ENCODE results near the gene MTHFR. TPM values are rescaled to one million over a fixed set of nuclear protein-coding genes. Genes with fewer than 3 reads are reported as not detected.

MTHFR gene
- polyA plus RNA-seq, 1 experiment = 8.8 TPM

- H3K27ac ChIP-seq (ENCODE audit: low read depth, low read length) = no peak overlapping the region
- H3K4me3 ChIP-seq (ENCODE audit: low read depth, low read length) = no peak overlapping the region
- TF ChIP-seq CTCF (IDR thresholded peaks at IDR 0.05; ENCODE audit: low read depth, low read length) = no peak
- ChIA-PET POLR2A (interaction anchor here (0.6 to 3.1 kb wide), 2 partner anchors 71 to 142 kb away, joined by 3 to 31 read pairs; no protein-coding TSS in a partner anchor), CTCF (interaction anchor here (0.6 to 4.0 kb wide), 12 partner anchors 9 to 297 kb away, joined by 3 to 19 read pairs (median 4); partner anchors contain the start of genes CLCN6, MTHFR and NPPA)
- no peaks in the 10 kb centered on the region for H3K27me3 ChIP-seq (ENCODE audit: control insufficient read depth, insufficient read depth, low read length)
- no peak for DNase-seq (ENCODE audit: low read depth, low spot score)
- H3K9me3 ChIP-seq (ENCODE audit: control insufficient read depth, insufficient read depth, low read length) = no peaks in the 10 kb centered on the region; the same call in 1 of the 2 replicates
These were observed 32.1 kb upstream of the MTHFR start for GRCh38 chr1:11837767-11838348.

- no peaks in the 10 kb centered on the region; the same call in 1 of the 2 replicates for H3K9me3 ChIP-seq (ENCODE audit: control insufficient read depth, insufficient read depth, low read length)
- CTCF ChIA-PET = interaction anchor here (0.6 to 4.0 kb wide), 7 partner anchors 12 to 298 kb away, joined by 3 to 19 read pairs (median 6); partner anchors contain the start of genes CLCN6 and MTHFR
- no peaks in the 10 kb centered on the region for H3K27me3 ChIP-seq (ENCODE audit: control insufficient read depth, insufficient read depth, low read length)
- DNase-seq (ENCODE audit: low read depth, low spot score) = no peak
- no peak for TF ChIP-seq CTCF (IDR thresholded peaks at IDR 0.05; ENCODE audit: low read depth, low read length)
- no peak overlapping the region for H3K27ac ChIP-seq (ENCODE audit: low read depth, low read length)
- POLR2A ChIA-PET = interaction anchor here (0.6 to 3.1 kb wide), 2 partner anchors 72 to 143 kb away, joined by 3 to 31 read pairs; no protein-coding TSS in a partner anchor
- H3K4me3 ChIP-seq (ENCODE audit: low read depth, low read length) = no peak overlapping the region
These were observed 31.4 kb upstream of the MTHFR start for GRCh38 chr1:11836955-11837766.

DNA sequence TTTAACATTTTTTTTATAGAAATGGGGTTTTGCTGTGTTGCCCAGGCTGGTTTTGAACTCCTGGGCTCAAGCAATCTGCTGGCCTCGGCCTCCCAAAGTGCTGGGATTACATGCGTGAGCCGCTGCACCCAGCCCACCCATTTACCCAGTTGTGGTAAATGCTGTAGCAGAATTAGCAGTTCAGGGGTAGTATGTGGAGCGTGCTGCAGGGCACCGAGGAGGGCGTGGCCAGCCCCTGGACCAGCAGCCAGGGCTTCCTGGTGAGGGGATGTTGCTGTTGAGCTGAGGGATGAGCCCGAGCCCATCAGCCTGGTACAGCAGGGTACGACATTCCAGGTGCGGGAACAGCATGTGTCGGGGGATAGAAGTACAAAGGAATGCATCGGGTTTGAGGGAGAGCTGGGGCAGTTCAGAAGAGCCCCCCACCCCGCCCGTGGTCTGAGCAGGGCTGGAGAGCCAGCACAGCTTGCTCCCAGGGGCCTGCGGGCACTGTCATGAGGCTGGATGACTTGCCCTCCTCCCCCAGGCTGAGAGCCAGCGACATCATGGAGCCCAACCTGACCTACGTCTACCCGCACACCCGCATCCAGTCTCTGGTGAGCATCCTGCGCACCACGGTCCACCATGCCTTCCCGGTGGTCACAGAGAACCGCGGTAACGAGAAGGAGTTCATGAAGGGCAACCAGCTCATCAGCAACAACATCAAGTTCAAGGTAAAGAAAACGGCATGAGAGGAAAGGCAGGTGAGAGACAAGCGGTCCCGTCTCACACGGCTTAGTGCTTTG lies 29.9 kb upstream of the MTHFR start:
- CTCF ChIA-PET = interaction anchor here (1.1 to 1.5 kb wide), 2 partner anchors 12 to 72 kb away, joined by 3 to 5 read pairs; no protein-coding TSS in a partner anchor
- POLR2A ChIA-PET = interaction anchor here (1.4 kb wide), 1 partner anchor 72 kb away, joined by 3 read pairs; no protein-coding TSS in a partner anchor
- no peak overlapping the region for H3K4me3 ChIP-seq (ENCODE audit: low read depth, low read length)
- no peaks in the 10 kb centered on the region; the same call in 1 of the 2 replicates for H3K9me3 ChIP-seq (ENCODE audit: control insufficient read depth, insufficient read depth, low read length)
- no peak for TF ChIP-seq CTCF (IDR thresholded peaks at IDR 0.05; ENCODE audit: low read depth, low read length)
- H3K27ac ChIP-seq (ENCODE audit: low read depth, low read length) = no peak overlapping the region
- no peaks in the 10 kb centered on the region for H3K27me3 ChIP-seq (ENCODE audit: control insufficient read depth, insufficient read depth, low read length)
- DNase-seq (ENCODE audit: low read depth, low spot score) = no peak

DNA sequence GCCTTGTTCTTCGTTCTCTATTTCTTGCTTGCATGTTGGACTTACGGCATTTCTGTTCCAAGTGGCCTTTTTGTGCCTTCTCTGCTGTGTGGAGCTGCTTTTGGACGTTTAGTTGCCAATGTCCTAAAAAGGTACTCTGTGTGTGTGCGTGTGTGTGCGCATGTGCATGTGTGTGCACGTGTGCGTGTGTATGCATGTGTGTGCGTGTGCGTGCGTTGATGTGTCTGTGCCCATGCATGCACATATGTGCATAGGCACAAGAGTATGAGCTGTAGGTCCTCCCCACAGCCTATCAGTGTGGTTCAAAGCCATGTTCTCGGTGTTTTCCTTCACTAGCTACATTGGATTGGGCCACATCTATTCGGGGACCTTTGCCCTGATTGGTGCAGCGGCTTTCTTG lies 28.1 kb upstream of the MTHFR start:
- no peak for DNase-seq (ENCODE audit: low read depth, low spot score)
- no peak overlapping the region for H3K27ac ChIP-seq (ENCODE audit: low read depth, low read length)
- TF ChIP-seq CTCF (IDR thresholded peaks at IDR 0.05; ENCODE audit: low read depth, low read length) = no peak
- ChIA-PET CTCF (interaction anchor here (1.0 kb wide), 1 partner anchor 60 kb away, joined by 3 read pairs; no protein-coding TSS in a partner anchor), POLR2A (no interaction called here)
- H3K27me3 ChIP-seq (ENCODE audit: control insufficient read depth, insufficient read depth, low read length) = no peaks in the 10 kb centered on the region
- no peaks in the 10 kb centered on the region; the same call in 1 of the 2 replicates for H3K9me3 ChIP-seq (ENCODE audit: control insufficient read depth, insufficient read depth, low read length)
- no peak overlapping the region for H3K4me3 ChIP-seq (ENCODE audit: low read depth, low read length)
